GM20000 (cell line): ENCODE measurements around the gene CYP1A2.
A peak's percentile ranks its signal among the peaks of the same experiment; 100 is the strongest.

Experiments
- DNase-seq: peaks from one replicate; pipeline ENCODE4 v3.0.0; 2012; ENCODE audit warnings: low spot score
- TF ChIP-seq, protein P1 (sequence below): IDR thresholded peaks from 2 replicates; pipeline ENCODE4 v1.5.1; 2012; ENCODE audit warnings: mild to moderate bottlenecking, control low read depth; ENCODE audit errors: extremely low read depth, missing control alignments

CYP1A2 gene

DNA sequence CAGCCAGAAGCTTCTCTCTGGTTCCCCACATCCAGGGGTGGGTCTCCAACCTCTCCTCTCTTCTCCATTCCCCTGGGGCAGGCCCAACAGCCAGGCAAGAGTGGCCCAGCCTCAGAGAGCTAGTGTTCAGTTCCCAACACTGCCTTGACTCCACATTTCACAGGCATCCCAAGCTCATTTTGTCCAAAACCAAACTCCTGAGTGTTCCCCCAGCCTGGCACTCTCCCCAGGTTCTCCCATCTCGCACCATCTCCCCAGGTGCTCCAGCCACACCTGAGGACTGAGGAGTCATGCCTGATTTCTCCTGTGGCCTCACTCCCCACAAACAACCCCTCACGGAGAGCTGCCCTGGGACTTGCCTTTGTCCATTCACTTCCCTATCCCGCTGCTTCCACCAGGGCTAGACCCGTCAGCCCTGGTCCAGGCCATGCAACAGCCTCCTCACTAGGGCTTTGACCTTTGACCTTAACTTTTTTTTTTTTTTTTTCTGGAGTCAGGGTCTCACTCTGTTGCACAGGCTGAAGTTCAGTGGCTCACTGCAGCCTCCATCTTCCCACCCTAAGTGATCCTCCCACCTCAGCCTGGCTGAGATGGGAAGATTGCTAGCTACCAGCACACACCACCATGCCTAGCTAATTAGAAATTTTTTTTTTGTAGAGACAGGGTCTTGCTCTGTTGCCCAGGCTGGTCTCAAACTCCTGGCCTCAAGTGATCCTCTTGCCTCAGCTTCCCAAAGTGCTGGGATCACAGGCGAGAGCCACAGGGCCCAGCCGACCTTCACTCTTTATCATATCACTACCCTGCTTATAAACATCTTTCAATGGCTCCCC, 29.3 kb downstream of the CYP1A2 start:
- TF ChIP-seq, protein P1, sequence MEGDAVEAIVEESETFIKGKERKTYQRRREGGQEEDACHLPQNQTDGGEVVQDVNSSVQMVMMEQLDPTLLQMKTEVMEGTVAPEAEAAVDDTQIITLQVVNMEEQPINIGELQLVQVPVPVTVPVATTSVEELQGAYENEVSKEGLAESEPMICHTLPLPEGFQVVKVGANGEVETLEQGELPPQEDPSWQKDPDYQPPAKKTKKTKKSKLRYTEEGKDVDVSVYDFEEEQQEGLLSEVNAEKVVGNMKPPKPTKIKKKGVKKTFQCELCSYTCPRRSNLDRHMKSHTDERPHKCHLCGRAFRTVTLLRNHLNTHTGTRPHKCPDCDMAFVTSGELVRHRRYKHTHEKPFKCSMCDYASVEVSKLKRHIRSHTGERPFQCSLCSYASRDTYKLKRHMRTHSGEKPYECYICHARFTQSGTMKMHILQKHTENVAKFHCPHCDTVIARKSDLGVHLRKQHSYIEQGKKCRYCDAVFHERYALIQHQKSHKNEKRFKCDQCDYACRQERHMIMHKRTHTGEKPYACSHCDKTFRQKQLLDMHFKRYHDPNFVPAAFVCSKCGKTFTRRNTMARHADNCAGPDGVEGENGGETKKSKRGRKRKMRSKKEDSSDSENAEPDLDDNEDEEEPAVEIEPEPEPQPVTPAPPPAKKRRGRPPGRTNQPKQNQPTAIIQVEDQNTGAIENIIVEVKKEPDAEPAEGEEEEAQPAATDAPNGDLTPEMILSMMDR, result no peak
- DNase-seq, result no peak

DNA sequence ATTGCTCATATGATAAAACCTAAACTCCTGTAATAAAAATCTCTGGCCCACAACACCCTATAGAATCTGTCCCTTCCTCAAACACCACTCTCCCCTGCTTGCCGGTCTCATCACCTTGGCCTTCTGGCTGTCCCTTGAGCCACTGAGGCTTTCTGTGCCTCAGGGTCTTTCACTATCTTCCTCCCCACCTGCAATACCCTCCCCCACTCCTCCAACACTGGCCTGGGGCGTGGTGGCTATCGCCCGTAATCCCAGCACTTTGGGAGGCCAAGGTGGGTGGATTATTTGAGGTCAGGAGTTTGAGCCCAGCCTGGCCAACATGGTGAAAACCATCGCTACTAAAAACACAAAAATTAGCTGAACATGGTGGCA, 29.9 kb downstream of the CYP1A2 start:
- TF ChIP-seq, protein P1, result no peak
- DNase-seq, result no peak

DNA sequence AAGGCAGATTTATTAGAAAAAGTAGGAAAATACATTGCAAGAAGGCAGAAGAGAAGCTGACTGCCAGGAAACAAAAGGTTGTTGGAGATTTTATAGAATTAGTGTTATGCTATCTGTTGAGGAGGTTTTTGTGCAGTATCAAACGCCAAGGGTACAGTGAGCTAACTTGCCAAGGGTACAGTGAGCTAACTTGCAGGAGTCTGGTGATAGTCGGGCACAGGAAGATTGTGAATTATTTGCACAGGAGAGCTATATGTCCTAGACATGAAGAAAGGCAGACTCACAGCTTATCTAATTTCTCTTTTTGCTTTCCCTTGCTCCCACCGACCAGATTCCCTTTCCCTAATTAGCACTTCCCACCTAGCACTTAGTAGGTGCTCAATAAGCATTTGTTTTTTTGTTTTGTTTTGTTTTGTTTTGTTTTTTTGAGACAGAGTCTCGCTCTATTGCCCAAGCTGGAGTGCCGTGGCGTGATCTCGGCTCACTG, 30.6 kb downstream of the CYP1A2 start:
- DNase-seq, result no peak
- TF ChIP-seq, protein P1, result no peak

DNA sequence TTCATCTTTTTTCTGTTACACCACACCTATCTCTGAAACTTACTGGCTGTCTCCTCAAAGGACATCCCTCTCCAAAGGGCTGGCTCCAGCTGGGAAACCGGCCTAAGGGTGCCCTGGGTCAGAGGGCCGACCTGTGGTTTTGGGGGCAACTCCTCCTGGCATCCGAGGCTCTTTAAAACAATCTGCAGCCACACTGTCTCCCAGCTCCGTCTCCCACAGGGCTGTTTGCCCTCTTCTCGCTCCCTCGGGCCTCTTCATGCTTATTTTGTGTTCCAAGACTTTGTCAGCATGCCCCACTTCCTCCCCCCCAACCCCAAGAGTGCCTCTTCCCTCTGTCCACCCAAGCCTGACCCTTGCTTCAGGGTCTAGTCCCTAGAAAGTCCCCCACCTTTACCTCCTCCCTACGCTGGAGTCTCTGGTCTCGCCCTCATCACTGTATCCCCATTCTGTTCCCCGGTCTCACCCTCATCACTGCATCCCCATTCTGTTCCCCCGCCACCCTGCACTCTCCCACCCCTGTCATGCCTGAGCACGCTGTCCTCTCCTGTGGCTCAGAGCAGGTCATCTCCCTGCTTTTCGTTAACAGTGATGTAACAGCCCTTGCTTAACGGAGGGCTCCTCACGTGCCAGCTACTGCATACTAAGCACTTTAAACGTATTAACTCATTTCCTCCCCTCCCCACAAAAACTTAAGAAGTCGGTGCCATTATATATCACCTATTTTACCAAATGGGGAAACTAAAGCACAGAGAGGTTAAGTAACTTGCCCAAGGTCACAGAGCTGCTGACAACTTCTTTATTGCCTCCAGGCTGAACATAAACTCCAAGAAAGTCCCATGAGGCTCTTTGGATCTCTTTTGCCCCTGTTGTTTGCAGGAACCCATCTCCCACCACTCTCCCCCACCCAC, 32.1 kb downstream of the CYP1A2 start:
- DNase-seq, result no peak
- TF ChIP-seq, protein P1, result no peak

DNA sequence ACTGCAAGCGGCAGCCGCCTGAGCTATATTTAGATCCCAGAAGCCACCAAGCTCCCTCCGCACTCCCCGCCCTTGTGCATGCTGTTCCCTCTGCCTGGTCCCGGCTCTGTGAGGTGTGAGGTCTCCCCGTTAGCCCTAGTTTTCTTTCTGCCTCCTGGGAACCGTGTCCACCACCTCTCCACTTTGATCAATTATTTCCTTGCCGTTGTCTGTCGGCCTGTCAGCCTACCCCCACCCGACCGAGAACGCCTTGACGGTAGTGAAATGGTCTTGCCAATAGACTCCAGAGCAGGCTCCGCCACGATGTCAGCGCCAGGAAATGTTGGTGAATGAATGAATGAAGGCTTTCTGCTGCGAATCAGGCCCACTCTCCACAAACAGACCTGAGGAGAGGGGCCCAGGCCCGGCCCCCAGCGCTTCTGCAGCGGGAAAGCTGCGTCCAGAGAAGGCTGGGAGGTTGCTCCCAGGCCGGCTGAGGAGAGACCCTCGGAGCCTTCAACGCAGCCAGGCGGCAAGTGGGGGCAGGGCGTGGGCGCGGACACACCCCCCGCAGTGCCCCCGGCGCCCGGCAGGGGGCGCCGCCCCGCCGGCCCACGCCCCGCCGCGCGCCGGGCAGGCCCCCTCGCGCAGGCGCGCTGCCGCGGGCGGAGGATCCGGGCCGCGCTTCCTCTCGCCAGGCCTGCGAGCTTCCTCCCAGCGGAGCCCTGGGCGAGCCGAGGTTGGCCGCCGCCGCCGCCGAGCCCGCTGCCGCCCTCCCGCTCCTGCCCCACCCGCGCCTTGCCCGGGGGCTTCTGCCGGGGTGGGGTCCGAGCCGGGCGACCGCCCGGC, 33.0 kb downstream of the CYP1A2 start, which contains the start of gene CSK:
TSS of gene CSK (plus strand) at position 650 of the 828 bp plus-strand sequence. CDS start 16,218 bp downstream, outside the sequence.
- TF ChIP-seq, protein P1, result peak; percentile 43
- peak; percentile 94 for DNase-seq

DNA sequence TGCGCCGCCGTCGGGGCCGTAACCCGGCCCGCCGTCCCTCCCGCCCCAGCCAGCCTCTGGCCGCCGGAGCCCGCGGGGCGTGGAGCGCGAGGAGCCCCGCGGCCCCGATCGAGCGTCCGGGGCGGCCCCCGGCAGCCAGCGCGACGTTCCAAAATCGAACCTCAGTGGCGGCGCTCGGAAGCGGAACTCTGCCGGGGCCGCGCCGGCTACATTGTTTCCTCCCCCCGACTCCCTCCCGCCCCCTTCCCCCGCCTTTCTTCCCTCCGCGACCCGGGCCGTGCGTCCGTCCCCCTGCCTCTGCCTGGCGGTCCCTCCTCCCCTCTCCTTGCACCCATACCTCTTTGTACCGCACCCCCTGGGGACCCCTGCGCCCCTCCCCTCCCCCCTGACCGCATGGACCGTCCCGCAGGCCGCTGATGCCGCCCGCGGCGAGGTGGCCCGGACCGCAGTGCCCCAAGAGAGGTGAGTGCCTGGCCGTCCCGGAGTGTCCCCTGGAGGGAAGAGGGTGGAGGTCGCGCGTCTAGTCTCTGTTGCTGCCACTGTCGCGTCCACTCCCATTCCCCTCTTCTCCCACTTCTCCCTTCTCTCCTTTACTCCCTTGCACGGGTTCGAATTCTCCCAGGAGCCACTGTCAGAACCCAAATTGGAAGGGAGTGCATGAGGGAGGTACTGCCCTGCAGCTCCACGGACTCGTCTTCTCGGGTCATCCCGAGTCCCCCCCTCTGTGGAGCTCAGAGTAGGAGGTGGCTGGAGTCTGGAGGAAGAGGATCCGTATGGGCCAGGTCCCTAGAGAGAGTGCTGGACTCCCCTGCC, 33.8 kb downstream of the CYP1A2 start:
- TF ChIP-seq, protein P1, result no peak
- DNase-seq, result peak; percentile 68
